Sigmoid colon (tissue), 4 donors: Measurements from ENCODE around the gene RNF186.

ENCODE experiments used
- EP300 ChIP-seq, 4 donors: sonication (generic); formaldehyde crosslinking; IDR thresholded peaks; one replicate each; pipeline ENCODE4 v1.6.1; 2017; ENCODE audit warnings: antibody characterized with exemption in 4 of 4
- POLR2A ChIP-seq, 2 donors: fragments of 450-650 bp; IDR thresholded peaks; one replicate each; pipeline ENCODE4 v1.6.1; 2016; ENCODE audit warnings: antibody characterized with exemption in 2 of 2, mild to moderate bottlenecking in 2 of 2, moderate library complexity in 2 of 2
- POLR2AphosphoS5 ChIP-seq, 4 donors: sonication (generic); formaldehyde crosslinking; IDR thresholded peaks; one replicate each; pipeline ENCODE4 v1.6.1; 2017; ENCODE audit warnings: antibody characterized with exemption in 4 of 4
- TF ChIP-seq, protein P1 (sequence below), 4 experiments: fragments of 450-650 bp in 3 of 4; fragments of 200-600 bp in 1 of 4; IDR thresholded peaks; one replicate each; pipeline ENCODE4 v1.5.1; 2016 to 2019; ENCODE audit warnings: antibody characterized with exemption in 4 of 4, mild to moderate bottlenecking in 3 of 4, moderate library complexity in 2 of 4

DNA sequence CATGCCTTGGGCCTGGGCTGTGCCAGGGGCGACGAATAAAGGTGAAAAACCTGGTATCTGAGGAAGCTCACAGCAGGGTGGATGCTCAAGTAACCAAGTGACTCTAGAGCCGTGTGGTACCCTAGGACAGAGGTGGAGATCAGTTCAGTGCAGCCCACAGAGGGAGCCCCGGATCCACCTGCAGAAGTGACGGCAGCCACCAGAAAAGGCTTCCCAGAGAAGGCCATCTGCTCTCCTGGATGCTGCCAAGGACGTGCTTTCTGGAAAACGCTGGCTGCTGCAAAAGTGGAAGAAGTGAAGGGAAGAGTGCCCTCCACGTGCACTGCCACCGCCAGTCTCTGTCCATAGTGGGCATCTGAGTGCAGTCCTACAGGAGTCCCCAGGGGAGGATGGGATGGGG lies 43.0 kb downstream of the RNF186 start:
- TF ChIP-seq, protein P1, sequence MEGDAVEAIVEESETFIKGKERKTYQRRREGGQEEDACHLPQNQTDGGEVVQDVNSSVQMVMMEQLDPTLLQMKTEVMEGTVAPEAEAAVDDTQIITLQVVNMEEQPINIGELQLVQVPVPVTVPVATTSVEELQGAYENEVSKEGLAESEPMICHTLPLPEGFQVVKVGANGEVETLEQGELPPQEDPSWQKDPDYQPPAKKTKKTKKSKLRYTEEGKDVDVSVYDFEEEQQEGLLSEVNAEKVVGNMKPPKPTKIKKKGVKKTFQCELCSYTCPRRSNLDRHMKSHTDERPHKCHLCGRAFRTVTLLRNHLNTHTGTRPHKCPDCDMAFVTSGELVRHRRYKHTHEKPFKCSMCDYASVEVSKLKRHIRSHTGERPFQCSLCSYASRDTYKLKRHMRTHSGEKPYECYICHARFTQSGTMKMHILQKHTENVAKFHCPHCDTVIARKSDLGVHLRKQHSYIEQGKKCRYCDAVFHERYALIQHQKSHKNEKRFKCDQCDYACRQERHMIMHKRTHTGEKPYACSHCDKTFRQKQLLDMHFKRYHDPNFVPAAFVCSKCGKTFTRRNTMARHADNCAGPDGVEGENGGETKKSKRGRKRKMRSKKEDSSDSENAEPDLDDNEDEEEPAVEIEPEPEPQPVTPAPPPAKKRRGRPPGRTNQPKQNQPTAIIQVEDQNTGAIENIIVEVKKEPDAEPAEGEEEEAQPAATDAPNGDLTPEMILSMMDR (IDR thresholded peaks at IDR 0.05), result no peak
- TF ChIP-seq POLR2AphosphoS5 (IDR thresholded peaks at IDR 0.05) (no peak), POLR2A (IDR thresholded peaks at IDR 0.05) (no peak), EP300 (IDR thresholded peaks at IDR 0.05) (no peak)
